RPMI8226 (cell line): ENCODE data around the gene NUPR1.
A peak's percentile ranks its signal among the peaks of the same experiment; 100 is the strongest.
"Not testable (repeated sequence)": the region's sequence is repeated elsewhere in the genome, so short reads cannot be mapped to it uniquely, and the experiment has no call there.

ENCODE experiments used
- DNase-seq: peaks from one replicate; pipeline ENCODE4 v3.0.0-alpha.2; 2015

The NUPR1 gene

DNA sequence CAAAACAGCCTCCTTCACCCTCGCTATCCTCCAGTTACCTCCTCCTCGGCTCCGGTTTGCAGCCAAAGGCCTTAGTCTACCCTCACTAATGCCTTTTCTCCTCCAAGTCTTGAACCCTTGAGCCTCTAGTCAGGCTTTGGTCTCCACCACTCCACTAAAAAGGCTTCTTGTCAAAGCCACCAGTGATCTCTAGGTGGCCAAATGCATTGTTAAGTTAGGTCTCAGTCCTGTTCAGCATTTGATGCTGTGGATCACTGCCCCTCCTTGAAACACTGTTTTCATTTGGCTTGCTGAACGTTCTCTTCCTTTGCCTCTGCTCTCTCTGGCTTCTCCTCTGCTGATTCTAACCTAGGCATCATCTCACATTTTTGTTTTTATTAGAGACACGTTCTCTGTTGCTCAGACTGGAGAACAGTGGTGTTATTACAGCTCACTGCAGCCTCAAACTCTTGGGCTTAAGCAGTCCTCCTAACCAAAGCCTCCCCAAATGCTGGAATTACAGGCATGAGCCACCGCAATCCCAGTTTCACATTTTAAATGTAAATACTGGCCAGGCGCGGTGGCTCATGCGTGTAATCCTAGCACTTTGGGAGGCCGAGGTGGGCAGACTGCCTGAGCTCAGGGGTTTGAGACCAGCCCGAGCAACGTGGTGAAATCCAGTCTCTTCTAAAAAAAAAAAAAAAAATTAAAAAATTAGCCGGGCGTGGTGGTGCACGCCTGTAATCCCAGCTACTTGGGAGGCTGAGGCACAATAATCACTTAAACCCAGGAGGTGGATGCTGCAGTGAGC is 16.1 kb upstream of the NUPR1 start:
- DNase-seq: no peak

GRCh38 chr16:28553776-28554633 is 15.2 kb upstream of the NUPR1 start, which contains the start of gene SGF29:
TSS of gene SGF29 (plus strand) at chr16:28553920. CDS start at chr16:28581070, 27,150 bp downstream.
- peak; percentile 98 for DNase-seq

GRCh38 chr16:28549301-28549899 is 10.6 kb upstream of the NUPR1 start:
- peak; percentile 62 for DNase-seq

DNA sequence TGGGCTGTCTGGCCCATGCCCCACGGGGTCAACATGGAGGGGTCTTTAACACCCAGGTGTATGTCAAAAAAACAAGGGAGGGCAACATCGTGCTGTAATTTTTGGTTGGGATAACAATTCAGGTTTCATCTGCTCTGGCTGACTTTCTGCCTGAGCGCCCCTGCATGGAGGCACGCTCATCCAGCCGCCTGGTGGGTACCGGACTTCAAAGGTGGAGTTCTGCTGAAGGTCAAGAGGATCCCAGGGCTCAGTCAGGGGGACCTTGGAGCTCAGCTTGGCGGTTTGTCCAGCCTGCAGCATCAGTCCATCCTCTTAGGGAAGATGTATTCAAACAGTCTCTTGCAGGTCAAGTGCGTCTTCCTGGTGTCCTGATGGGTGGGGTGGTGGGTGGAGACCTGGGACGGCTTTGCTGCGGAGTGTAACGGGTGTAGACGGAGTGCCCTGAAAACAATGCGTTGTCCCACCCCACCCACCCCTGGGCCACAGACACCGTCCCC is 9.6 kb upstream of the NUPR1 start:
- no peak for DNase-seq

DNA sequence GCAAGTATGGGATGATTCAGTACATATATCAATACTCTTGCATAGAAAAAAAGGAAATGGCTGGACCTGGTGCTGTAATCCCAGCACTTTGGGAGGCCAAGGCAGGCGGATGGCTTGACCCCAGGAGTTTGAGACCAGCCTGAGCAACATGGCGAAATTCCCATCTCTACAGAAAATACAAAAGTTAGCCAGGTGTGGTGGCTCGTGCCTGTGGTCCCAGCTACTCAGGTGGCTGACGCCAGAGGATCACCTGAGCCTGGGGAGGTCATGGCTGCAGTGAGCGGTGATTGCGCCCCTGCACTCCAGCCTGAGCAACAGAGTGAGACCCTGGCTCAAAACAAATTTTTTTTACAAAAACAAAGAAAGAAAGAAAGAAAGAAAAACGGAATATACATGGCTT is 7.9 kb upstream of the NUPR1 start:
- DNase-seq: no peak

DNA sequence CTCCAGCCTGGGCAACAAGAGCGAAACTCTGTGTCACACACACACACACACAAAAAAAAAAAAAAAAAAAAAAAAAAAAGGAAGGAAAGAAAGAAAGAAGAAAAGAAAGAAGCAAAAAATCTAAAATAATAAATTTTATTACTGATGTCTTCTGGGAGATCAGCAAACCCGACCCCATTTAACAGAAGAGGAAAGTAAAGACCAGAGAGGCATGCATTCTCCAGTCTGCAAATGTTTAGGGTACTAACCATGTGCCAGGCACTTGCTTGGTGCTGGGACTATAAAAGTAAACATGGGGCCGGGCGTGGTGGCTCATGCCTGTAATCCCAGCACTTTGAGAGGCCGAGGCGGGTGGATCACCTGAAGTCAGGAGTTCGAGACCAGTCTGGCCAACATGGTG is 7.2 kb upstream of the NUPR1 start:
- not testable (repeated sequence) for DNase-seq

DNA sequence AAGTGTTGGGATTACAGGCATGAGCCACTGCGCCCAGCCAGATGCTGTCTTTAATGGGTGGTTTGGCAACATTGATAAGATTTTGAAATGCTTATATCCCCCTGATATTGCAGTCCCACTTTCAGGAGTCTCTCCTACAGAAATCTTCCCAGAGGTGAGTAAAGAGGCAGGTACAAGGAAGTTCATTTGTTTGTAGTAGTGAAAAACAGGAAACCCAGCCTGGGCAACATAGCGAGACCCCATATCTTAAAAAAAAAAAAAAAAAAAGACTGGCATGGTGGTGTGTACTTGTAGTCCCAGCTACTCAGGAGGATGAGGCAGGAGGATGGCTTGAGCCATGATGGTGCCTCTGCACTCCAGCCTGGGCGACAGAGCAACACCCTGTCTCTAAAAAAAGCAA is 6.2 kb upstream of the NUPR1 start:
- DNase-seq: no peak

GRCh38 chr16:28543072-28543471 is 4.3 kb upstream of the NUPR1 start:
- DNase-seq: peak; percentile 93

- no peak for DNase-seq
Measured at GRCh38 chr16:28542646-28543045, 3.9 kb upstream of the NUPR1 start.

- DNase-seq: no peak
Measured at GRCh38 chr16:28540346-28540745, 1.6 kb upstream of the NUPR1 start.

GRCh38 chr16:28537964-28538732 is 626 bp downstream of the NUPR1 start:
- DNase-seq: no peak

- no peak for DNase-seq
Measured at GRCh38 chr16:28537076-28537475, 1.7 kb downstream of the NUPR1 start.

DNA sequence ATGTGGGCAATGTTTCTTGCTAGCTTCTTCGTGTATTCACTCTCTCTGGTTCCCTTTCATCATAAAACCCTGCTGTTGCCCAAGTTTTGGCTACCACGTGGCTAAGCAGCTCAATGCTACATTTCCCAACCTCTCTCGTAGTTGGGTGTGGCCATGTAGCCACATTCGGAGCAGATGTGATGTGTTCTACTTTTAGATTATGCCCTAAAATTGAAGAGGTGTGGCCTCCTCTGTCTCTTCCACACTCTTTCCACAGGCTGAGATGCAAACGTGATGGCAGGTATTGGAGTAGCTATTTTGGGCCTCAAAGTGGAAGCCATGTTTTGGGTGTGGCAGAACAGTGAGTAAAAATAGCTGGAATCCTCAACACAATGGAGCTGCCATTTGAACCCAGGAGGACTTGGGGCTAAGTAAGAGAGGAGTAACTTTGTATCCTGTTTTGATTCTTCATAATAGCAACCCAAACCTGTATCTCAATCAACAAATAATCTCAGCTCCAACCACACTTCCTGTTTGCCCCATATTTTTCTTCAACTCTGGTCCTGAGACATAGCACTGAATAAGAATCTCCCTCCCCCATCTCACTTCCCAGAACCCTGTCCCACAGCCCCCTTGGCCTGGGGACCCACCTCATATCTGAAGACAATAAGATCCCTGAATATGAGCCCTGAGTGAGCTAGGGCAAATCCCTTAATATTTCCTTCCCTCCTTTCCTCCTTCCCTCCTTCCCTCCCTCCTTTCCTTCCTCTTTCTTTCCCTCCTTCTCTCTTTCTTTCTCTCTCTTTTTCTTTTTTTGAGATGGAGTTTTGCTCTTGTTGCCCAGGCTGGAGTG is 4.0 kb downstream of the NUPR1 start:
- DNase-seq: no peak

- no peak for DNase-seq
Measured at GRCh38 chr16:28532940-28533647, 5.7 kb downstream of the NUPR1 start.

DNA sequence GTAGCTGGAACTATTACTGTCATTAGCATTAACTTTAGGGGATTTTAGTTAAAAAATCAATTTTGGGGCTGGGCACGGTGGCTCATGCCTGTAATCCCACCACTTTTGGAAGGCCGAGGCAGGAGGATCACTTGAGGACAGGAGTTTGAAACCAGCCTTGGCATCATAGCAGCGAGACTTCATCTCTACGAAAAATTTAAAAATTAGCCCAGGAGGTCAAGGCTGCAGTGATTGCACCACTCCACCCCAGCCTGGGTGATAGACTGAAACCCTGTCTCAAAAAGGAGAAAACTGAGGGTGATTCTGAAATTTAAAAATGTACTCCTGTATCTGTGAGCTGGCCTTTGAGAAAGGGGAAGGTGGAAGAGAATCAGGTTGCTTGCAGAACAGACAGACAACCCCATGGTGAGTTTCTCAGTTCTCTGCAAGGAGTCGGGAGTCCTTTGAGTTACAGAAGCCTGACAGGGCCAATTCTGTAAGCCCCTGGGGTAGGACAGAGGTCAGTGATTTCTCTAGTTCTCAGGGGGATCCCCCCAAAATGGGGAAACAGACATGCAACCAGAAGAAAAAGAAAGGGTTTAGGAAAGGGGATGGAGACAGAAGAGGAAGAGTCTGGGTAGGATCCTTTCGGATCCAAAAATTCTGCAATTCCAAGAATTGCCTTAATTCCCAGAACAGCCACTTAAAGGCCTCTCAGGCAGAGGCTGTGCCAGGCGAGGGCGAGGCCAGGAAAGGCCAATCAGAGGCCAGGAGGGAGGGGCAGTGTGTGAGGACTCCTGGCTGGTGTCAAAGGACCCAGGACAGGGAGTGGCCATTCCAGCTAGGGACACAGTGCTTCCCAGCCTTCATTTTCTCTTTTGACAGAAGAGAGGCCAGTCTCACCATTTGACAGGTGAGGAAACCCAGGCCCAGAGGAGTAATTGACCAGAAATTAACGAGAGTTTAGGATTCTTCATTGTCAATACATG is 6.7 kb downstream of the NUPR1 start:
- no peak for DNase-seq

DNA sequence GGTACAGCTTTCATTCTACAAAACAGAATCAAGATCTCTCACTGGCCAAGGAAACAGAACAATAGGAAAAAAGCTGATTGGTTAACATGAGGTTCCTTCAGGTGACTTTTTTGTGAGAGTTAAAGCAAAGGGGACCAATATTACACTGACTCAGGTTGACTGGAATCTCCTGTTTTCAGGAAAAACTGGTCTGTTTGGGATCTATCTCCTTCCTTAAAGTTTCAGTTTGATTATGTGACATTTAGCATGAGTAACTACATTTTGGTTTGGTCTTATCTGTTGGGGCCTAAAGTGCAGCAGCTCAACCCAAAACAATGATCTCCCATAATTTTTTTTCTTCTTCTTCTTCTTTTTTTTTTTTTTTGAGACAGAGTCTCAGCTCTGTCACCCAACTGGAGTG is 9.7 kb downstream of the NUPR1 start:
- no peak for DNase-seq

DNA sequence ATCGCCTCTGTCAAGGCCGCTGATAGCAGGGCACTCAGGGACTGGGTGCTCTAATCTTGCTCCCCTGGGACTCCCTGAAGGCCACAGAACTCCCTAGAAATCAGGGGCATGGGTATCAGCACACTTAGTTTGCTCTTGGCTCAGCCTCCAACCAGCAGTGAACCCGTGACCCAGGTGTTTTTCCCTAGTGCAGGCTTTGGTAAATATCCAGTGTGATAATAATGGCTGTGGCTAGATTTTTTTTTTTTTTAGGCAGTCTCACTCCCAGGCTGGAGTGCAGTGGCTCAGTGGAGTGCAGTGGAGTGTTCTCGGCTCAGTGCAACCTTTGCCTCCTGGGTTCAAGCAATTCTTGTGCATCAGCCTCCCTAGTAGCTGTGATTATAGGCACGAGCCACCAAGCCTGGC is 10.3 kb downstream of the NUPR1 start:
- DNase-seq: no peak

DNA sequence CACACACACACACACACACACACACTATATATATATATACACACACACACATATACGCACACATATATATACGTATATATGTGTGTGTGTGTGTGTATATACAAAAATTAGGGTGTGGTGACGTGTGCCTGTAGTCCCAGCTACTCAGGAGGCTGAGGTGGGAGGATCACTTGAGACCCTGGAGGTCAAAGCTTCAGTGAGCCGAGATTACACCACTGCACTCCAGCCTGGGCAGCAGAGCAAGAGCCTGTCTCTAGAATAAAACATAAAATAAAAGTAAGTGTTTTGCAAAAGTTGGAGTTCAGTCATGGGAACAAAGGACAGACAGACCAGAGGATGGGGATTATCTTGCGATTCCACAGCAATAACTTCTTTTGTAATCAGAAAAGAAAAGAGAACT is 10.8 kb downstream of the NUPR1 start:
- DNase-seq: no peak

- DNase-seq: not testable (repeated sequence)
Measured at GRCh38 chr16:28527100-28527785, 11.5 kb downstream of the NUPR1 start.
